GM12874 (cell line): ENCODE data around the gene SPAAR.

Source experiments
- CTCF ChIP-seq: IDR thresholded peaks from 2 replicates; pipeline ENCODE4 v1.5.1; 2011; ENCODE audit warnings: low read depth, mild to moderate bottlenecking, control low read depth, low read length, moderate library complexity; ENCODE audit not compliant: insufficient read depth

The SPAAR gene

GRCh38 chr9:35868933-35869332 lies 40.4 kb upstream of the SPAAR start:
- TF ChIP-seq CTCF = no peak

- no peak for TF ChIP-seq CTCF
Observed at GRCh38 chr9:35869621-35870216, 39.6 kb upstream of the SPAAR start.

GRCh38 chr9:35870351-35870923 lies 38.9 kb upstream of the SPAAR start, which contains the start of gene OR13J1:
OR13J1 (minus strand) TSS chr9:35870401; CDS start chr9:35870401, 0 bp downstream.
- no peak for TF ChIP-seq CTCF

- TF ChIP-seq CTCF = no peak
Observed at GRCh38 chr9:35871545-35871944, 37.7 kb upstream of the SPAAR start.

- TF ChIP-seq CTCF = no peak
Observed at GRCh38 chr9:35872505-35872904, 36.8 kb upstream of the SPAAR start.

GRCh38 chr9:35882263-35882848 lies 26.9 kb upstream of the SPAAR start:
- TF ChIP-seq CTCF = peak; percentile 86

- no peak for TF ChIP-seq CTCF
Observed at GRCh38 chr9:35882996-35883395, 26.3 kb upstream of the SPAAR start.
